ENCODE data around the gene GPN1. TPM values are rescaled to one million over a fixed set of nuclear protein-coding genes. Genes with fewer than 3 reads are reported as not detected.
A peak's percentile ranks its signal among the peaks of the same experiment; 100 is the strongest.

The GPN1 gene
- total and polyA plus RNA-seq, 2 experiments from 2014 or later = 25.1 to 41.4 TPM

- Histone ChIP-seq H3K27ac (no peak overlapping the region), H3K36me3 (ENCODE audit: low read depth) (peaks cover 47% of the 10 kb centered on the region), H3K9me2 (ENCODE audit: insufficient read depth) (no peaks in the 10 kb centered on the region), H3K27me3 (replicated peaks; ENCODE audit: insufficient read depth) (no peaks in the 10 kb centered on the region), H3K79me2 (ENCODE audit: insufficient read depth) (no peaks in the 10 kb centered on the region), H3K4me1 (ENCODE audit: insufficient read depth) (0 out of 2 replicates have a peak, but pooled peaks cover 5% of the 10 kb centered on the region), H2AFZ (no peak overlapping the region), H3K4me3 (no peak overlapping the region), H3F3A (ENCODE audit: insufficient read depth) (peaks cover 32% of the 10 kb centered on the region), H4K20me1 (ENCODE audit: insufficient read depth) (no peaks in the 10 kb centered on the region), H3K9ac (no peak overlapping the region), H3K4me2 (ENCODE audit: unreplicated experiment) (no peak overlapping the region), H3K9me3 (ENCODE audit: low read depth) (no peaks in the 10 kb centered on the region)
- DNase-seq = peak; percentile 73
- in situ Hi-C loops (cut with MboI) = no loop called here
- TF ChIP-seq EZH2 (IDR thresholded peaks at IDR 0.05; ENCODE audit: insufficient read depth, poor library complexity, severe bottlenecking) (no peak), EZH2phosphoT487 (IDR thresholded peaks at IDR 0.05; ENCODE audit: insufficient read depth, low read depth) (no peak)
These were observed 18.4 kb downstream of the GPN1 start for GRCh38 chr2:27647289-27647688.

DNA sequence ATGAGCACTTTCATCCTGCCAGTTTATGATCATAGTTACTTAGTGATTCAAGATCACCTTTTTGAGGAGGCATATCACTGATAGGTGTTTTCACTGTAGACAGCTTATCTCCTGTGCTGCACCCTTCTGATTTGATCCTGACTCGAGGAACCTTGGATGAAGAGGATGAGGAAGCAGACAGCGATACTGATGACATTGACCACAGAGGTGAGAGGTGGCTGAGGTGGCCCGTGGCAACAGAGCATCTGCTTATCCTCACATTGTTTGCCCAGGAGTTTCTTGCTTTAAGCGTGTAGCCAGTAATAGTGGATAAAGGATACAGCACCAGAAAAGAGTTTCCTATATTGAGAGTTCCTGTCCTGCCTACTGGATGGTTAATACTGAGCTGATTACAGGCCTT, 18.9 kb downstream of the GPN1 start:
- no peak overlapping the region for H3K4me2 ChIP-seq (ENCODE audit: unreplicated experiment)
- no peaks in the 10 kb centered on the region for H3K9me3 ChIP-seq (ENCODE audit: low read depth)
- 0 out of 2 replicates have a peak, but pooled peaks cover 5% of the 10 kb centered on the region for H3K4me1 ChIP-seq (ENCODE audit: insufficient read depth)
- H3K4me3 ChIP-seq = no peak overlapping the region
- in situ Hi-C loops (cut with MboI) = no loop called here
- H3K9me2 ChIP-seq (ENCODE audit: insufficient read depth) = no peaks in the 10 kb centered on the region
- peaks cover 36% of the 10 kb centered on the region for H3F3A ChIP-seq (ENCODE audit: insufficient read depth)
- H3K27me3 ChIP-seq (replicated peaks; ENCODE audit: insufficient read depth) = no peaks in the 10 kb centered on the region
- no peak overlapping the region for H3K27ac ChIP-seq
- H3K79me2 ChIP-seq (ENCODE audit: insufficient read depth) = no peaks in the 10 kb centered on the region
- H3K9ac ChIP-seq = no peak overlapping the region
- no peak overlapping the region for H2AFZ ChIP-seq
- no peaks in the 10 kb centered on the region for H4K20me1 ChIP-seq (ENCODE audit: insufficient read depth)
- no peak for DNase-seq
- 94 to 95% methylated on average over 4 of the region's 4 CpGs for WGBS, 2 experiments (ENCODE audit: low coverage in 1 of 2, low lambda C conversion rate in 2 of 2, missing lambda C conversion rate in 2 of 2)
- no peak for TF ChIP-seq EZH2 (IDR thresholded peaks at IDR 0.05; ENCODE audit: insufficient read depth, poor library complexity, severe bottlenecking)
- TF ChIP-seq EZH2phosphoT487 (IDR thresholded peaks at IDR 0.05; ENCODE audit: insufficient read depth, low read depth) = no peak
- H3K36me3 ChIP-seq (ENCODE audit: low read depth) = peaks cover 51% of the 10 kb centered on the region

DNA sequence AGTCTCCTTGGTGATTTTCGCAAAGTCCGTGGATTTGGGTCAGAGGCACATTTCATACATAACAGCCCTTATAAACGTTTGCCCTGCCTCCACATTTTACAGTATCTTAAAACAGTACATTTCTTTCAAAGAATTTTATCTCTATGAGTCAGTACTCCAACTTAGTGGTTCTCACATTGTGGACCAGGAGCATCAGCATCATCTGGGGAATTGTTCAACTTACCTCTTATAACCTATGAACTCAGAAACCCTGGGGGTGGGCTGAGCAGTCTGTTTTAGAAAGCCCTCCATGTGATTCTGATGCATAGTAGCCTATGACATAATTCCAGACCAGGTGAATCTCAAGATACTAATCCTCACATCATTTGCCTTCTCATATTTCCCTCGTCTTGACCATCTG, 22.2 kb downstream of the GPN1 start:
- DNase-seq = no peak
- in situ Hi-C loops (cut with MboI) = no loop called here

DNA sequence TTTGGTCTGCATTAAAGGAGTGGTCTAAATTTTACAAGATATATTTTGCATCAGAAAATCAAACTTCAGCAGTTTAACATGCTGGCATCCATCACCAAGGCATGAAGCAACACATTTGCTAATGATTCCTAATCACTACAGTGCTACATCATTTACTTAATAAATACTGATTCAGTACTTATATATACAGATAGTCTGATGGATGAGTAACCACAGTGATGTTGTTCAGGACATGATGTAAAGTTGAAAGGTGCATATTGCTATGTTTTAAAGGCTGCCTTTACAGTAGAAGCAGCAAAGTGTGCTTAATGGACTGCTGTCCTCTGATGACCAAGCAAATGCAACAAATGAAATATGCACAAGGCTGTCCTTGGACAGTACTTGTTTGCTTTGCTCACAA, 23.5 kb downstream of the GPN1 start:
- Histone ChIP-seq H3K4me3 (no peak overlapping the region), H3K9me2 (ENCODE audit: insufficient read depth) (no peaks in the 10 kb centered on the region), H3K79me2 (ENCODE audit: insufficient read depth) (no peaks in the 10 kb centered on the region), H3F3A (ENCODE audit: insufficient read depth) (peaks cover 46% of the 10 kb centered on the region), H3K27me3 (replicated peaks; ENCODE audit: insufficient read depth) (no peaks in the 10 kb centered on the region), H3K36me3 (ENCODE audit: low read depth) (peaks cover 79% of the 10 kb centered on the region), H2AFZ (no peak overlapping the region), H3K9ac (no peak overlapping the region), H3K9me3 (ENCODE audit: low read depth) (no peaks in the 10 kb centered on the region), H3K4me1 (ENCODE audit: insufficient read depth) (0 out of 2 replicates have a peak, but pooled peaks cover 4% of the 10 kb centered on the region), H3K27ac (no peak overlapping the region), H3K4me2 (ENCODE audit: unreplicated experiment) (no peak overlapping the region), H4K20me1 (ENCODE audit: insufficient read depth) (no peaks in the 10 kb centered on the region)
- no peak for DNase-seq
- TF ChIP-seq EZH2phosphoT487 (IDR thresholded peaks at IDR 0.05; ENCODE audit: insufficient read depth, low read depth) (no peak), EZH2 (IDR thresholded peaks at IDR 0.05; ENCODE audit: insufficient read depth, poor library complexity, severe bottlenecking) (no peak)
- in situ Hi-C loops (cut with MboI) = no loop called here

More for the DNA sequence above, 22.2 kb downstream of the GPN1 start:
- no peak overlapping the region for H3K27ac ChIP-seq
- no peak overlapping the region for H3K4me3 ChIP-seq
- no peak overlapping the region for H2AFZ ChIP-seq
- H3K9ac ChIP-seq = no peak overlapping the region
- H3K9me3 ChIP-seq (ENCODE audit: low read depth) = no peaks in the 10 kb centered on the region
- no peaks in the 10 kb centered on the region for H3K27me3 ChIP-seq (replicated peaks; ENCODE audit: insufficient read depth)
- H3K36me3 ChIP-seq (ENCODE audit: low read depth) = peaks cover 68% of the 10 kb centered on the region
- peaks cover 56% of the 10 kb centered on the region for H3F3A ChIP-seq (ENCODE audit: insufficient read depth)
- 0 out of 2 replicates have a peak, but pooled peaks cover 5% of the 10 kb centered on the region for H3K4me1 ChIP-seq (ENCODE audit: insufficient read depth)
- no peak for TF ChIP-seq EZH2phosphoT487 (IDR thresholded peaks at IDR 0.05; ENCODE audit: insufficient read depth, low read depth)
- no peak for TF ChIP-seq EZH2 (IDR thresholded peaks at IDR 0.05; ENCODE audit: insufficient read depth, poor library complexity, severe bottlenecking)
- WGBS, 2 experiments (ENCODE audit: low coverage in 1 of 2, low lambda C conversion rate in 2 of 2, missing lambda C conversion rate in 2 of 2) = 50 to 52% methylated on average over 4 of the region's 4 CpGs
- H3K9me2 ChIP-seq (ENCODE audit: insufficient read depth) = no peaks in the 10 kb centered on the region
- H4K20me1 ChIP-seq (ENCODE audit: insufficient read depth) = no peaks in the 10 kb centered on the region
- H3K79me2 ChIP-seq (ENCODE audit: insufficient read depth) = no peaks in the 10 kb centered on the region
- no peak overlapping the region for H3K4me2 ChIP-seq (ENCODE audit: unreplicated experiment)

DNA sequence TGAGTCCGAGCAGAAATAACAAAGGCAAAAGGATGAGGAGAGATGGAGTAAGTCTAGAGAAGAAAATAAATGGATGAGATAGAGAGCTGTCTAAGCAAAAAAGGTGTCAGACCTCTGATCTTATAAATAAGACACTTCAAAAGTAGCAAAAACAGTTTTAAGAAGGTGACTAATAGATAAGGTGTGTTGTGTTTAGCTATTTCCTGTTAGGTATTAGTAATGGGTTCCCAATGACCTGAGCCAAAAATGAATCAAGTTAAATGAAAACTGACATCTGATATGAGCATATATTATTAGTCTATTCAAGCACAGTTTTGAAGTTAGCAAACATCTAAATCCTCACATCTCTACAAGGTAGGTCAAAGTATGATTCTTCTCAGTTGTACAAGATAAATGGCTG, 23.9 kb downstream of the GPN1 start:
- in situ Hi-C loops (cut with MboI) = no loop called here
- H3K9me3 ChIP-seq (ENCODE audit: low read depth) = no peaks in the 10 kb centered on the region
- WGBS, 2 experiments (ENCODE audit: low coverage in 1 of 2, low lambda C conversion rate in 2 of 2, missing lambda C conversion rate in 2 of 2) = 97 to 100% methylated on average over 1 of the region's 1 CpG
- no peak overlapping the region for H3K9ac ChIP-seq
- peaks cover 76% of the 10 kb centered on the region for H3K36me3 ChIP-seq (ENCODE audit: low read depth)
- H3F3A ChIP-seq (ENCODE audit: insufficient read depth) = peaks cover 42% of the 10 kb centered on the region
- H3K27me3 ChIP-seq (replicated peaks; ENCODE audit: insufficient read depth) = no peaks in the 10 kb centered on the region
- no peak overlapping the region for H3K4me2 ChIP-seq (ENCODE audit: unreplicated experiment)
- no peaks in the 10 kb centered on the region for H3K9me2 ChIP-seq (ENCODE audit: insufficient read depth)
- H3K4me3 ChIP-seq = no peak overlapping the region
- no peak for TF ChIP-seq EZH2phosphoT487 (IDR thresholded peaks at IDR 0.05; ENCODE audit: insufficient read depth, low read depth)
- no peak for TF ChIP-seq EZH2 (IDR thresholded peaks at IDR 0.05; ENCODE audit: insufficient read depth, poor library complexity, severe bottlenecking)
- no peak for DNase-seq
- H4K20me1 ChIP-seq (ENCODE audit: insufficient read depth) = no peaks in the 10 kb centered on the region
- H3K79me2 ChIP-seq (ENCODE audit: insufficient read depth) = no peaks in the 10 kb centered on the region
- H2AFZ ChIP-seq = no peak overlapping the region
- no peak overlapping the region for H3K27ac ChIP-seq
- H3K4me1 ChIP-seq (ENCODE audit: insufficient read depth) = no peaks in the 10 kb centered on the region
